Suprapubic skin (tissue), 4 donors: ENCODE data around the gene STPG2. TPM values are rescaled to one million over a fixed set of nuclear protein-coding genes. Genes with fewer than 3 reads are reported as not detected.

Experiments
- DNase-seq, 2 donors: peaks; one replicate each; pipeline ENCODE4 v3.0.0-alpha.2; 2019; ENCODE audit warnings: low spot score in 2 of 2
- H3K27ac ChIP-seq: fragments of 200-600 bp; sonication (generic); one replicate; pipeline ENCODE4 v1.5.1; 2019
- H3K27me3 ChIP-seq: fragments of 200-600 bp; sonication (generic); one replicate; pipeline ENCODE4 v1.5.1; 2019
- H3K36me3 ChIP-seq: fragments of 200-600 bp; sonication (generic); one replicate; pipeline ENCODE4 v1.5.1; 2019
- H3K4me1 ChIP-seq: fragments of 200-600 bp; sonication (generic); one replicate; pipeline ENCODE4 v1.5.1; 2019
- H3K4me3 ChIP-seq: fragments of 200-600 bp; sonication (generic); one replicate; pipeline ENCODE4 v1.5.1; 2019; ENCODE audit warnings: mild to moderate bottlenecking
- H3K9me3 ChIP-seq: fragments of 200-600 bp; sonication (generic); one replicate; pipeline ENCODE4 v1.5.1; 2019
- CTCF ChIP-seq, 2 donors: fragments of 200-600 bp in 1 of 2; fragments of 450-650 bp in 1 of 2; sonication (generic) in 1 of 2; IDR thresholded peaks; one replicate each; pipeline ENCODE4 v1.5.1; 2016 to 2019; ENCODE audit warnings: antibody characterized with exemption in 2 of 2, mild to moderate bottlenecking in 1 of 2, moderate library complexity in 1 of 2
- EP300 ChIP-seq: sonication (generic); formaldehyde crosslinking; IDR thresholded peaks from one replicate; pipeline ENCODE4 v1.6.1; 2017; ENCODE audit warnings: antibody characterized with exemption
- POLR2A ChIP-seq, 2 donors: fragments of 450-650 bp; IDR thresholded peaks; one replicate each; pipeline ENCODE4 v1.6.1; 2017; ENCODE audit warnings: antibody characterized with exemption in 2 of 2, mild to moderate bottlenecking in 2 of 2, moderate library complexity in 2 of 2
- POLR2AphosphoS5 ChIP-seq, 3 donors: sonication (generic); formaldehyde crosslinking; IDR thresholded peaks; one replicate each; pipeline ENCODE4 v1.6.1; 2017; ENCODE audit warnings: antibody characterized with exemption in 3 of 3
- WGBS: methylation state at CpG from one replicate; pipeline ENCODE4 v1.1.5; 2018; 5-methylcytosine and 5-hydroxymethylcytosine counted together
- total RNA-seq, 4 donors: library from RNA; depleted of rRNA; stranded (reverse); fragments of >200 nt; gene quantifications; one replicate each; pipeline ENCODE4 v1.1.0, GENCODE V29; 2016

STPG2 gene
- total RNA-seq, 4 donors from 2014 or later, result 0.26 to 2.5 (median 2.0) TPM; not detected in 1

- Histone ChIP-seq H3K27ac (no peak overlapping the region), H3K4me3 (no peak overlapping the region), H3K9me3 (no peaks in the 10 kb centered on the region), H3K4me1 (no peaks in the 10 kb centered on the region), H3K27me3 (no peaks in the 10 kb centered on the region), H3K36me3 (no peaks in the 10 kb centered on the region)
- no peak for DNase-seq
- TF ChIP-seq POLR2AphosphoS5 (IDR thresholded peaks at IDR 0.05) (no peak), EP300 (no peak), POLR2A (IDR thresholded peaks at IDR 0.05) (no peak), CTCF (IDR thresholded peaks at IDR 0.05) (no peak)
- WGBS, result 77% methylated on average over 1 of the region's 1 CpG
Observed at GRCh38 chr4:98170035-98170434, 26.8 kb upstream of the STPG2 start.

- Histone ChIP-seq H3K4me1 (no peaks in the 10 kb centered on the region), H3K27ac (no peak overlapping the region), H3K27me3 (no peaks in the 10 kb centered on the region), H3K36me3 (no peaks in the 10 kb centered on the region), H3K9me3 (no peaks in the 10 kb centered on the region), H3K4me3 (no peak overlapping the region)
- TF ChIP-seq CTCF (IDR thresholded peaks at IDR 0.05) (no peak), POLR2AphosphoS5 (IDR thresholded peaks at IDR 0.05) (no peak), POLR2A (IDR thresholded peaks at IDR 0.05) (no peak), EP300 (no peak)
- no peak for DNase-seq
- WGBS, result 76% methylated on average over 2 of the region's 2 CpGs
Observed at GRCh38 chr4:98166731-98167041, 23.4 kb upstream of the STPG2 start.

- WGBS, result 76% methylated on average over 7 of the region's 7 CpGs
- no peaks in the 10 kb centered on the region for H3K9me3 ChIP-seq
- no peaks in the 10 kb centered on the region for H3K27me3 ChIP-seq
- no peak for TF ChIP-seq POLR2AphosphoS5 (IDR thresholded peaks at IDR 0.05)
- TF ChIP-seq EP300, result no peak
- no peak for TF ChIP-seq POLR2A (IDR thresholded peaks at IDR 0.05)
- TF ChIP-seq CTCF (IDR thresholded peaks at IDR 0.05), result no peak
- no peak for DNase-seq
- H3K4me1 ChIP-seq, result no peaks in the 10 kb centered on the region
- H3K4me3 ChIP-seq, result no peak overlapping the region
- H3K36me3 ChIP-seq, result no peaks in the 10 kb centered on the region
- H3K27ac ChIP-seq, result no peak overlapping the region
Observed at GRCh38 chr4:98166025-98166730, 22.9 kb upstream of the STPG2 start.

GRCh38 chr4:98162696-98163095 lies 19.4 kb upstream of the STPG2 start:
- DNase-seq, result no peak
- no peaks in the 10 kb centered on the region for H3K36me3 ChIP-seq
- no peak overlapping the region for H3K4me3 ChIP-seq
- 96% methylated on average over 3 of the region's 3 CpGs for WGBS
- no peaks in the 10 kb centered on the region for H3K4me1 ChIP-seq
- H3K9me3 ChIP-seq, result no peaks in the 10 kb centered on the region
- no peak for TF ChIP-seq CTCF (IDR thresholded peaks at IDR 0.05)
- no peak for TF ChIP-seq POLR2A (IDR thresholded peaks at IDR 0.05)
- TF ChIP-seq EP300, result no peak
- TF ChIP-seq POLR2AphosphoS5 (IDR thresholded peaks at IDR 0.05), result no peak
- no peaks in the 10 kb centered on the region for H3K27me3 ChIP-seq
- no peak overlapping the region for H3K27ac ChIP-seq

GRCh38 chr4:98151145-98151924 lies 8.1 kb upstream of the STPG2 start:
- DNase-seq, result no peak
- Histone ChIP-seq H3K27me3 (no peaks in the 10 kb centered on the region), H3K4me3 (no peak overlapping the region), H3K9me3 (no peaks in the 10 kb centered on the region), H3K36me3 (no peaks in the 10 kb centered on the region), H3K27ac (no peak overlapping the region), H3K4me1 (no peaks in the 10 kb centered on the region)
- 74% methylated on average over 4 of the region's 4 CpGs for WGBS
- TF ChIP-seq EP300, result no peak
- TF ChIP-seq POLR2A (IDR thresholded peaks at IDR 0.05), result no peak
- TF ChIP-seq POLR2AphosphoS5 (IDR thresholded peaks at IDR 0.05), result no peak
- no peak for TF ChIP-seq CTCF (IDR thresholded peaks at IDR 0.05)
